GM18873 (cell line): Measurements from ENCODE around the gene ZNF396.

Experiments
- ATAC-seq: cut with Tn5 transposase; IDR thresholded peaks from one replicate; pipeline ENCODE4 v1.9.1; 2021; ENCODE audit warnings: mild to moderate bottlenecking, moderate library complexity, moderate number of reproducible peaks; ENCODE audit not compliant: unreplicated experiment, low FRiP score

ZNF396 gene

DNA sequence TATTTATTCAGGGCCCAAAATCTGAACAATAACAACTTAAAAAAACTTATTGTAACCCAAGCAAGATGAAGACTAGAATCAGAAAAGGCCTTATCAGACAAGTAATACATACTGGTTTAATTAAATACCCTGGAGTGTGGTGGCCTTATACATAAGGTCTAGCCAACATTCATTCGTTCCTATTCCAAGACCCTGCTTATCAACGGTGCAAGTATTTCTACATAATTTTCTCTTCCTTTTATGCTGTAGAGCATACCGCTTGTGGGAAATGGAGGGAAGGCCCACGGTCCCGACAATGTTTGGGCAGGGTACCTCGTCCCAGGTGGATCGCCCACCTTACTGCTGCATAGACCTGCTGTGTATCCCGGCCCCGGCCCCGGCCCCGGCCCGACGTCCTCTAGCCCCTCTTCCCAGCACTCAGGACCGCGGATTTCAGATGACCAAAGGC, 33.6 kb downstream of the ZNF396 start:
- ATAC-seq, result no peak

DNA sequence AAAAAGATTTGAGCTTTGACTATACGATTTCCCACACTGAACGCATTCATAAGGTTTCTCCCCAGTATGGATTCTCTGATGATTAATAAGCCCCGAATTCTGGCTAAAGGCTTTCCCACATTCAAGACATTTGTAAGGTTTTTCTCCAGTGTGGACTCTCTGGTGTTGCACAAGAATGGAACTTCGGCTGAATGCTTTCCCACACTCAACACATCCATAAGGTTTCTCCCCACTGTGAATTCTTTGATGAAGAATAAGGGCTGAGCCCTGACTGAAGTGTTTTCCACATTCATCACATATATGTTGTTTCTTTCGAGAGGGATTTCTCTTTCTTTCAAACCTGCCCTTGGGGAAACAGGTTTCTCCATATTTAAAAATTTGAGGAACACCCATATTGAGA, 39.9 kb downstream of the ZNF396 start:
- ATAC-seq, result no peak

DNA sequence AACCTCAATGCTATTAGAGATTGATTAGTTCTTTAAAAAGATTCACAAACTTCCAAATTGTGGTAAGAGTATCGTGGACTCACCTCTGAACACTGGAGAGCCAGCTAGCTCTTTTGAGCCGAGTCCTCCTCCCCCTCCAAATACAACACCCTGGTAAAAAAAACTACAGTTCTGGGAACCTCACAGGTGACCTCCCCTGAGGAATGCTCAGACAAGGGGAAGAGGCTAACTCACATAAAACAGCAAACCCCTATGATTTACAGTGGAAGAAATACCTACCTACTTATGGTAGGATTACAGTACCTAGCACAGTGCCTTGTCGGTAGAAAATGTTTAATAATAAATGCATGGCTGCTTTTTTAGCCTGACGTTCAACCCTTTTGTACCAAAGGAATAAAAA, 41.3 kb downstream of the ZNF396 start:
- no peak for ATAC-seq

DNA sequence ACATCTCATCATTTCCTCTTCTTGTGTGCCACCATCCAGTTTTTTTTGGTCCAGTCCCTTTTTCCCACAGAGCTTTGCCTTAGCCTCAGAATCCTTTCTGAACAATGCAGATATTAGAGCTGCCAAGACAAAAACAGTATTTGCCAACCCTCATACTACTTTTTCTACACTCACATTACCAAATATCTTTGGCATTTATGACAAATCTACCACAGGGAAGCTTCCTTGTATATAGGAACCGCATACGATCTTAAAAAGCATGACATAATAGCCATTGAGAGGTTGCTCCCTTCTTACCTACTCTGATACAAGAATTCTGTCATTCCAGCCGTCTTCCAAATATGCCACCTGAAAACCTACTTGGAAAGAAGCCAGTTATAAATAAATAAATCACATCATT, 42.3 kb downstream of the ZNF396 start:
- no peak for ATAC-seq

DNA sequence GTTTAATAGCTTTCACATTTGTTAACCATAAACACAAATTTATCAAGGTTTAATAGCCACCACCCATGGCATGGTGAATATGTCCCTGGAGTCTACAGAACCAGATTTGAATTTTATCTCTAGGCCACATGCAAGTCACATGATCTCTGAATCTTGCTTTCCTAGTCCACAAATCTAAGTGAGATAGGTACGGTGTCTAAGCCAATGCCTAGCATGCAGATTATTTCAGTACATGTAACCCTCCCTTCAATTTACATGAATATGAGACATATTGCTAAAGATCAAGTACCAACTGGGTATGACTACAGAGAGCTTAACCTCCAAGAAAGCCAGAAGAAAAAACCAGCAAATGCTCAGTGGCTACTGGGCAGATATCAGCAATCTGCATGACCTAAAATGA, 42.9 kb downstream of the ZNF396 start:
- no peak for ATAC-seq

DNA sequence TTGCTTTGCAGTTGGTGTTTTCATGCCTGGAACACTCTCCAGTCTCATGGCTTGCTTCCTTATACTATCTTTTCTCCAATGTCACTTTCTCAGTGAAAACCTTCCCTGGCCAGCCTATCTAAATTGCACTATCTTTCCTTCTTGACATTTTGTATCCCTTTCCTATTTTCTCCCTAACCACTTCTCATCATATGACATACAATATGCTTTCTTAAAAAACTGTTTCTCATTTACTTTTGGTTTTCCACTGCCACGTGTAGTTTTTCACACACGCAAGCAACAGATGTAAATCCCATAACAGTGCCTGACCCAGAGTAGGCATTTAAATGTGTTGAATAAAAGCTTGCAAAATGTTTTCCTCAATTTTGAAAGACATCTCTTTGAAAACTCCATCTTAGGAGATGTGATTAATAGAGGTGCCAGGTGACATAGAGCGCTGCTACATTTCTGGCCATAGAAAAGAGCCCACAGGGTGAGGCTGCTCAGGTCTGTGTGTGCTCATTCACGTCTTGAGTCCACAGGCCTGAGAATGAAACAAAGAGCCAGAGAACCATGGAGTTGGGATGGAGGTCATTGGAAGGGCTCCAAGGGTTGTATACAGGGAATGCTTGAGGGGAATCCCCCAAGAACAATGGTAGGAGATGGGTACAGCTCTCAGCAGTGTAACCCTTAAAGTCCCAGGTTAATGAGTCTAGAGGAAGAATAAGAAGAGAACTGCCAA, 45.6 kb downstream of the ZNF396 start:
- ATAC-seq, result no peak

DNA sequence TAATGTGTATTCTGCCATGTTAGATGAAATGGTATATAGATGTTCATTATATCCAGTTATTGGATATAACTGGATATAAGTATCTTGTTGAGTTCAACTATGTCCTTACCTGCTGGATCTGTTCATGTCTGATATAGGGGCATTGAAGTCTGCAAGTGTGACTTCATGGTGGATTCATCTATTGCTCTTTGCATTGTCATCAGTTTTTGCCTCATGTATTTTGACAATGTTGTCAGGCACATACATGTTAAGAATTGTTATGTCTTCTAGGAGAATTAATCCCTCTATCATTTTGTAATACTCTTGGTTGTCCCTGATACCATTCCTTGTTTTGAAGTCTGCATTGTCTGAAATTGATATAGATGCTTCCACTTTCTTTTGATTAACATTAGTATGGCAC, 48.3 kb downstream of the ZNF396 start:
- no peak for ATAC-seq

DNA sequence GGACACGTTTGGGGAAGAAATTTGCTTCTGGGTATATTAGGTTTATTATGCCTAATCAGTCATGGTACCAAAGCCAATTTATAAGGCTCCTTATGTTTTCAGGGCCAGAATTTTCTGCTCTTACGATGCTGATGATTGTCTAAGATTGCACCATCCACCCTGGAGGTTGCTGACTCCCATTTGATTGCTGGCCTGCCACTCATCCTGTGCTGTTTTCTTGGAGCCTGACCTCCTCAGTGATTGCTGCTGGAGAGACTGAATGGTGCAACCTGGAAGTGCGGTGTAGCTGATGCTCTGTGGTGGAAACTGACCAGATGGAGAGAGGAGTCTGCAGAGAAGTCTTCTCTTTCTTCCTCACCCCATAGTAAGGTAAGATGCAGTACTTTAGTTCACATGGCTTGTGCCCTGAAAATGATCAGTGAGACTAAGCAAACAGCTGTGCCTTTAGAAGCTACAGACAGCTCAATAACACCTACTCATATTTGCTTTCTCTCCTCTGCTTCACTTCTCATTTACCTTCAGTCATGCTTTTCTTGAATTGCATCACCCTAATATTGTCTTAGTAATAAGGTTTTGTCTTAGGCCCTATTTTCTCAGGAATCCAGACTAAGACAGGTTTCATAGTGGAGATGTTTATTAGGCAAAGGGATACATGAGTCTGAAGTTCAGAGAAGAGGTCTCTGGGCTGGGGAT, 50.3 kb downstream of the ZNF396 start:
- no peak for ATAC-seq

DNA sequence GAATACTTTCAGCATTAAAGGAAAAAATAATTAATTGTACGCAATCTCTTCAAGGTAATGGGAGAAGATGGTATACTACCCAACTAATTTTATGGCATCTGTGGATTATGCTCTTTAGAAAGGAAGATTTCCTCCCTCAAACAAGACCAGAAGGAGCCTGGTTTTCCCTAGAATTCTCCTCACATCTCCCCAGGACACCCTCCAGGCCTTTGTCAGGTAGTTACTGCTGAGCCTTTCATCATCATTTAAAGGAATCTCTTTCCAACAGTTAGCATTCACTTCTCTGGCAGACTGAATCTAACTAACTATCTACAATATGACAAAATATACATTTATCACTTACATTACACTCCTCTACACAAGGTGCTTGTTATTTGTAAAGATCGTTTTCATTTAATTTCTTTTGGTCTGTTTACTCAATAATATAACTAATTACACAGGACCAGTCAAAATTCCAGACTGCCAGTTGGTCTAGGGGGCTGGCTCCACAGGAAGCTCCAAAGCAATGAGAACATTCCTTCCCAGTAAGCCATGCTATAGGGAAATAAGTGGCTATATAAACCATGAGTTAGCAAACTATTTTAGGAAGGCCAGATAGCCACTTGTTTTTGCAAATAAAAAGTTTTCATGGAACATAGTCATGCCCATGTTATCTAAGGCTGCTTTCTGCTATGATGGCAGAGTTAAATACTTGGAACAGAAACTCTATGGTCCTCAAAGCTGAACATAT, 52.0 kb downstream of the ZNF396 start:
- no peak for ATAC-seq

DNA sequence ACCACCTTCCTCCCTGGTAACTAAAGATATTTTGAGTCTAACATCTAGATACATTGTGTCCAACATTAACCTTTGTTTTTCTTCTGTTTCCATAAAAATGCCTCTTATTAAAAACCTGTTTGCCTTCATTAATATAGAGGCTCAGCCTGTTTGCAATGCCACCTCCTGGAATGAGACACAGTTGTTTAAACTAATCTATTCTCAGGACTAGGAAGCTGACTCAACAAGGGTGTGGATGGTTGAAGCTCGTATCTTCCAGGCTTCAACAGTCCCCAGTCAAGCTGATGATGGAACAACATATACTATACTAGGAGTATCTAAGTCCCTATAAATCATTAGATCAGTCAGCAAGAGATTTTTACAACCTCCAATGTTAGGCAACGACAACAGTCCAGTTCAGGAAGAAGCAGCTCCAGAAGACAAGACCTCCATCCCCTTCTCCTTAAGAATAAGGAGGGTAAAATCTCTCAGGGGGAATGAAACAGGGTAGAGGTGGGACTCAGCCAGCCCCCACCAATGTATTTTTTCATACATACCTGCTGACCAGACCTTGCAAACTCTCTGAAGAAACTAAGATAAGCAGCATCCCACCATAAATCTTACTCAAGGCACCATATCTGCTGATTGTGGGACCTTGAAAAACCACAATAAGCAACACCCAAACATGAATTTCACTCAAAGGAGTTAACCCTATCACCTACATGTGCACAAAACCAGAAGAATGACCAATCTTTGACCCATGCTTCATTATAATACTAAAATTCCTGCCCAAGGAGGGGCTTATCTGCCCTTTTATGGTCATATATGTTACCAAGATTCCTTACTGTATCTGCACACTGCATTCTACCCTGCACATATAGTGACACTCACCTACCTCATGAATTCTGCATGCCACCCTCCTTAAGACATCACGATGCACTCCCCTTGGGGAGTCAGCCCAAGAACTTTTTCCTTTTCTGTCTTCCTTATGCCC, 54.4 kb downstream of the ZNF396 start:
- ATAC-seq, result no peak
